Thymus (tissue), 11 donors: ENCODE data around the gene PSD4. TPM values are rescaled to one million over a fixed set of nuclear protein-coding genes. Genes with fewer than 3 reads are reported as not detected.

Experiments used
- DNase-seq, 9 donors: peaks; one replicate each; pipeline ENCODE4 v3.0.0-alpha.2; 2013; ENCODE audit warnings: low spot score in 9 of 9, low read depth in 6 of 9, missing footprints in 1 of 9
- H3K27ac ChIP-seq, 2 donors: one replicate each; pipeline ENCODE4 v1.5.1; 2013; ENCODE audit warnings: control low read depth in 1 of 2, low read depth in 1 of 2, low read length in 1 of 2, mild to moderate bottlenecking in 1 of 2, moderate library complexity in 1 of 2
- H3K27me3 ChIP-seq, 2 donors: one replicate each; pipeline ENCODE4 v1.5.1; 2013; ENCODE audit warnings: low read length in 1 of 2; ENCODE audit not compliant: control insufficient read depth in 2 of 2, insufficient read depth in 1 of 2
- H3K36me3 ChIP-seq, 2 donors: one replicate each; pipeline ENCODE4 v1.5.1; 2013; ENCODE audit warnings: low read length in 1 of 2, mild to moderate bottlenecking in 1 of 2, moderate library complexity in 1 of 2; ENCODE audit not compliant: control insufficient read depth in 2 of 2, insufficient read depth in 2 of 2
- H3K4me1 ChIP-seq, 2 donors: one replicate each; pipeline ENCODE4 v1.5.1; 2013; ENCODE audit warnings: low read length in 2 of 2; ENCODE audit not compliant: control insufficient read depth in 2 of 2, insufficient read depth in 2 of 2
- H3K4me3 ChIP-seq, 2 donors: one replicate each; pipeline ENCODE4 v1.5.1; 2013; ENCODE audit warnings: low read length in 2 of 2, control low read depth in 1 of 2, mild to moderate bottlenecking in 1 of 2
- H3K9me3 ChIP-seq, 2 donors: one replicate each; pipeline ENCODE4 v1.5.1; 2013; ENCODE audit warnings: low read length in 1 of 2, mild to moderate bottlenecking in 1 of 2; ENCODE audit not compliant: control insufficient read depth in 2 of 2, insufficient read depth in 1 of 2
- WGBS: extraction: QIAGEN DNeasy Blood & Tissue Kit; methylation state at CpG from one replicate; pipeline ENCODE4 v1.1.7; 2013; 5-methylcytosine and 5-hydroxymethylcytosine counted together
- polyA plus RNA-seq: library from polyadenylated mRNA; stranded (reverse); fragments of 200-250 nt; gene quantifications from one replicate; pipeline ENCODE4 v1.2.3, GENCODE V29; 2013
- total RNA-seq: library from RNA; stranded (reverse); fragments of 120-200 nt; gene quantifications from one replicate; pipeline ENCODE4 v1.2.4, GENCODE V29; 2013
- donor health status: healthy.

The PSD4 gene
- total and polyA plus RNA-seq, 2 donors: 81.8 to 92.1 TPM

DNA sequence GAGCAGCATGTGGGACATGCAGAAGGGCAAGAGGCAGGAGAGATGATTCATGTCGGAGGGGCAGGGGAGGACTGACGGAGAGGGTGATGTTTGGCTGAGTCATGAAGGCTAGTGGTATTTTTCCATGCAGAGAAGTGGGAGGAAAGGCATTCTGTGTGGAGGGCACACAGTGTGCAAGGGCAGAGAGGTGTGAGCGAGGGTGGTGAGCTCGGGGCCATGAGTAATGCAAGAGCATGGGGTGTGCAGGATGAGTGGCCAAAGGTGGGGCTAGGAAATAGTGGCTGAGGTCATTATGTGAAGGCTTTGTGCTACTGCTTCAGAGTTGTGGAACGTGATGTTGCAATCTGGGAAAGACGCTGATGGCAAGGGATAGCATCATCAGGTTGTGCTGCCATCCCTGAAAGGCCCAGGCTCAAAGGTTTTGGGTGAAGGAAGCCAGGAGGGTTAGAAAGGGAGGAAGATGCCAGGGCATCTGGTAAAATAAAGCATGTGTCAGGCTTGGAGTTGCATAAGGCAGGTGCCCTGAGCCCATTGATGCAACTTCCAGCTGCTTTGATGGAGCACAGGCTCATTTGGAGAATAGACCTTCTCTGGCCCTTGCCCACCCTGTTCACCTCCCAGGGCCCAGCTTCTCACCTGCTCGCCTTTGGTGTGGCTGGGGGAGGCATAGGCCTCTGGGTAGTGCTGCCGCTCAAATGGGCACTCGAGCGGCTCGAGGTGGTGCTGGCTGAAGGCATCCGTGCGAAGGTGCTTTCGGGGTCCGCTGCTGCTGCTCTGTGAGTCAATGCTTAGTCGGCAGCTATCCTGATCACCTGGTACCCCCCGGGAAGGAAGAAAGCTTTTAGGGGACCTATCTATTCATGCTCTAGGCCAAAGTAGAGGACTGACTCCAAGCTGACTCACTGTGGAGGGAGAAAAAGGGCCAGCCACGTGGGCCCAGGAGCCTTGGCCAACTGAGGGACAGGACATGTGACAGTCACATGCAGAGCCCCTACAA, 67.4 kb downstream of the PSD4 start:
- Histone ChIP-seq H3K4me1 (peaks cover 0 to 2% of the 10 kb centered on the region in 2 donors), H3K27ac (no peak overlapping the region), H3K4me3 (no peak overlapping the region), H3K27me3 (no peaks in the 10 kb centered on the region), H3K9me3 (no peaks in the 10 kb centered on the region), H3K36me3 (no peaks in the 10 kb centered on the region)
- 95% methylated on average over 18 of the region's 18 CpGs for WGBS
- DNase-seq: no peak

DNA sequence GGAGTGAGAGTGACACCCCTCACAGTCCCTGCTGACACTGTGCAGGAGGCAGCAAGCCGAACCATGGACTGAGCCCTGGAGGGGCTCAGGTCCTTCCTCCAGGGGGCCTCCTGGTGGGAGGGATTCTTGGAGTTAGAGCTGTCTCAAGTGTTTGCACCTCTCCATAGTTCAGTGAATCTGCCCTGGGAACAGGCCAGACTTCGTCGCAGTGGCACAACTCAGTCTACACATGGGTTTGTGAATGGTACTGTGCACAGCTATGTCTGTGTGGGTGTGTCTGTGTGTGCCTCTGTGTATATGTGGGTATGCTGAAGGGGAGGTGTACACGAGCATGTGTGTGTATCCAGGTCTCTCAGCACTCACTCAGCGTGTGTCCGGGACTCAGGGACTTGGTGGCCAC, 68.6 kb downstream of the PSD4 start:
- H3K36me3 ChIP-seq: no peaks in the 10 kb centered on the region
- DNase-seq: no peak
- WGBS: 98% methylated on average over 6 of the region's 6 CpGs
- H3K9me3 ChIP-seq: no peaks in the 10 kb centered on the region
- peaks cover 0 to 2% of the 10 kb centered on the region in 2 donors for H3K4me1 ChIP-seq
- H3K4me3 ChIP-seq: no peak overlapping the region
- no peak overlapping the region for H3K27ac ChIP-seq
- no peaks in the 10 kb centered on the region for H3K27me3 ChIP-seq

DNA sequence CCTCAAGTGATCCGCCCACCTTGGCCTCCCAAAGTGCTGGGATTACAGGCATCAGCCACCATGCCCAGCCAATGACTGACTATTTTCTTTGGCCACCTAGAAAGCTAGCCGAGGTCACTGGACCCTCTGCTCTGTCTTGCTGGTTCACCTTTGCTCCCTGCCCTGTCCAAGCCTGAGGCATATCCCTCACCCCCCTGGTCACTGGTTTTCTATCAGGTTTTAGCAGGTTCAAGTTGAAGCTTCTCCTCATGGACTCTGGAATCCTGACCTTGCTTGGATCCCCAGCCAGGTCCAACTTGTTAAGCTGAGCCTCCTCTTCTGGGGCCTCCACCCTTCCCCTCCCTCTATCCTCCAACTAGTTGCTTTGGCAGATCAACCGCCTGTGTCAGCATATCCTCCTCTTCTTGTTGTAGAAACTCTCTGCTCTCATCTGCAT, 71.5 kb downstream of the PSD4 start:
- WGBS: 96% methylated on average over 3 of the region's 3 CpGs
- no peak overlapping the region for H3K4me3 ChIP-seq
- DNase-seq: no peak
- H3K36me3 ChIP-seq: no peaks in the 10 kb centered on the region
- H3K27ac ChIP-seq: no peak overlapping the region
- H3K27me3 ChIP-seq: no peaks in the 10 kb centered on the region
- peaks cover 0 to 6% of the 10 kb centered on the region in 2 donors for H3K4me1 ChIP-seq
- no peaks in the 10 kb centered on the region for H3K9me3 ChIP-seq

DNA sequence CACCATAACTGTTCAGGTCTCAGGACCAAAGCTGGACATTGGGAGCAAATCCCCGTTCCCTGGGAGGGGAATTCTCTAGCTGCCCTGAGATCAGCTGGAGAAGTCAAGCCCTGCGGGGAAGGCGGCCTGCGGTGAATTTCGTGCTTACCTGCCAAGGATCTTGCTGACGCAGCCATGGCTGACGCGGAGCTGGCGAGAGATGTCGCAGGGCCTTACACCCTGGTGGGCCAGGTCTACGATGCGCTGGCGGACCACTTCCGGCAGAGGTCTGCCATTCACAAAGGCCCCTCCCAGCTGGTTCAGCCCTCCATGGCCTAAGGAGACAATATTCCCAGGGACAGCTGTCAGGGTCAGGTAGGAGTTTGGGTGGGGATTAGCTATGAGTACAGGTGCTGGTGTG, 72.8 kb downstream of the PSD4 start:
- no peaks in the 10 kb centered on the region for H3K9me3 ChIP-seq
- no peaks in the 10 kb centered on the region for H3K27me3 ChIP-seq
- WGBS: 92% methylated on average over 14 of the region's 14 CpGs
- no peak overlapping the region for H3K27ac ChIP-seq
- H3K36me3 ChIP-seq: no peaks in the 10 kb centered on the region
- no peak for DNase-seq
- H3K4me3 ChIP-seq: no peak overlapping the region
- peaks cover 0 to 15% of the 10 kb centered on the region in 2 donors for H3K4me1 ChIP-seq

DNA sequence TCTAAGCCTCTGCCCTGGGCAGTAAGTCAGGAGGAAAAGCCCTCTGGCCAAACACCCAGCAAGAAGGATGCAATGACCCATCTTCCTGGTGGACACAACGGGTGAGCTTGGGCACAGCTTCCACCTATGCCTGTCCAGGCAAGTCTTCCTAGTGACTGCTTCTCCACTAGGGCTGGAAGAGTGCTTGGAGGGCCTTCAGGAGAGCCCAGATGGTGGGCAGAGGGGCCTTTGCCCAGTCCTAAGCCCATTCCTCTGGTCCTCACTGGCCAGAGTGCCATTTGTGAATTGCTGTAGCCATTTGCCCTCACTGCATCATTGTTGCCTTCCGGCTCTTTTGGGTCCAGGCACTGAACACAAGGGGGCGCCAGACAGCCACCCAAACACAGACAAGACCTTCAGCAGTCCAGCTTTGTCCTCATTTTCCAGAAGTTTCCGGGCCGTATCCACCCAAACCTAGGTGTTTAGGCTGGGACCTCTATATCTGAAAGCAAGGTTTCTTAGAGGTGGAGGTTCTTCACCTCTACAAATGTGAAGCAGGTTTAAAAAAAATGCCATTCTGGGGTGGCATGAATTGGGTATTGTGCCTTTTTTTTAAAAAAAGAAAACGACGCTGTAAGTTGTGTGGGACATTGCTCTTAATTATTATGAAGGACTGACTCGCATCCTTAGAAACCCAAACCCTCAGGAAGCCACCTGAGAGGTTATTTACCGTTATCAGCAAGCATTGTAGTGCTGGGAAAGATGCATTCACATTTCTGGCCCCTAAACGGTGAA, 75.4 kb downstream of the PSD4 start:
- H3K27me3 ChIP-seq: no peaks in the 10 kb centered on the region
- H3K27ac ChIP-seq: peak overlapping the region in 1 of 2 donors; percentile 38
- DNase-seq: peak; percentile 36 to 80 (median 59)
- H3K4me1 ChIP-seq: peaks cover 12 to 28% of the 10 kb centered on the region in 2 donors
- H3K9me3 ChIP-seq: no peaks in the 10 kb centered on the region
- WGBS: 47% methylated on average over 10 of the region's 10 CpGs
- H3K4me3 ChIP-seq: no peak overlapping the region
- H3K36me3 ChIP-seq: no peaks in the 10 kb centered on the region

DNA sequence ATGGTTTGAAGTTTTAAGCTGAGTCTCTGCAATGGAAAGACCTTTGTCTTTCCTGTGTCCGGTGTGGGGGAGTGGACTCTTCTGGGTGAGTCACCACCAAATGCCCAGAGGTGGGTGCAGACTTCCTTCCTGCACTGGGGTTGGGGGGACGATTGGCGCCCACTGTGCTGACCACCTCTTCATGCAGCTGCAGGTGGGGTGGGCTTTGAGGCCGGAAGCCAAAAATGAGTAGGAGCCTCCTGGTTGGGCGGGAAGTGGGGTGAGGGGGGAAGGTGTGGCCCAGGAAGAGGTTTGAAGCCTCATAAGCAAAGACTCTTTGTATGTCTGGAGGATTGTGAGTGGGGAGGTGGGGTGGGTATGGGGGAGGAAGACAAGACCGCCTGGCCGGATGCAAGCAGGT, 77.3 kb downstream of the PSD4 start:
- Histone ChIP-seq H3K27me3 (no peaks in the 10 kb centered on the region), H3K36me3 (no peaks in the 10 kb centered on the region), H3K4me1 (peaks cover 12 to 36% of the 10 kb centered on the region in 2 donors), H3K9me3 (no peaks in the 10 kb centered on the region), H3K4me3 (no peak overlapping the region), H3K27ac (peak overlapping the region; percentile 68 to 72)
- 13% methylated on average over 7 of the region's 7 CpGs for WGBS
- peak in 5 of 9 donors; percentile 43 to 77 (median 45) for DNase-seq

DNA sequence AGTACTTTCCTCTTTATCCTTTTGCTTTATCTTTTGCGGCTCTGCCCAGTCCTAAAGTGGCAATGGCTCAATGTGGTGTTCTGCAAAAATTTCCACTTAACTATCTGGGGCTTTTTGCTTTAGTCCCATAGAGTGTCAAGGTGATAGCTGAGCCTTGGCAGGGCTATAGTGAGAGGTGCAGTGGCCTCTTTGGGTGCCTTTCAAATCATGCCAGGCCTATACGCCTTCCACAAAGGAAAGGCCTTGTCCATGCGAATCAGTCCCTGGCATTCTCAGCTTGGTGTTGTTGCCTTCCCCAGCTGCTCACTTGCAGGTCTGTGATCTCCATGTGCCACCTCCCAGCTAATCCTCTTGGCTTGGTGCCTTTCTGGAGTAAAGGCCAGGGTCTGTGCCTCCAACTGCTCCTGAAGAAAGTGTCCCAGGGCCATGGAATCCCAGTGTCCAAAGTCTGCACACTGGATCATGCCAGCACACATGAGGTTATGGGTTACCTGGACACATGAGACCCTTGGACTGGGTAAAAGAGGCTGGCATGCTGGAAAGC, 78.3 kb downstream of the PSD4 start:
- no peak for DNase-seq
- Histone ChIP-seq H3K4me3 (no peak overlapping the region), H3K4me1 (peaks cover 12 to 36% of the 10 kb centered on the region in 2 donors), H3K27ac (peak overlapping the region; percentile 72 to 76), H3K36me3 (no peaks in the 10 kb centered on the region), H3K27me3 (no peaks in the 10 kb centered on the region), H3K9me3 (no peaks in the 10 kb centered on the region)
- WGBS: 98% methylated on average over 3 of the region's 3 CpGs

DNA sequence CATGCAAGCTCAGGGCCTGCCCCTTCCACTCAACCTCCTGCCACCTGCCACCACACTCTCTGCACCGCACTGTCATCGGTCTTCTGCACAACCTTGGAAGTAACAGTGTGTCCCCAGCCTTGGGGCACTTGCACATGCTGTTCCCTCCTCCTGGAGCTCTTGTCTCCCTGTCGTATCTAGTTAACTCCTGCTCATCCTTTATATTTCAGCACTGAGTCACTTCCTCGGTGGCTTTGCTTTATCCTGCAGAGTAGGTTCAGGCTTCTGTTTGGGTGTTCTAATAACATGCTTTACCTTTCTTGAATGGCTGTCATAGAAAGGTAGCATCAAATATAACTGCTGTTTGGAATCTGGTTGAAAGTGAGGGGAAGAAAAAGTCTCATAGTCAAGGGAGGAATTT, 79.7 kb downstream of the PSD4 start:
- DNase-seq: no peak
- H3K4me3 ChIP-seq: no peak overlapping the region
- peaks cover 12 to 39% of the 10 kb centered on the region in 2 donors for H3K4me1 ChIP-seq
- no peak overlapping the region for H3K27ac ChIP-seq
- no peaks in the 10 kb centered on the region for H3K9me3 ChIP-seq
- H3K36me3 ChIP-seq: no peaks in the 10 kb centered on the region
- no peaks in the 10 kb centered on the region for H3K27me3 ChIP-seq
- WGBS: 95% methylated on average over 4 of the region's 4 CpGs
